ENCODE measurements around the gene TSPYL6. TPM values are rescaled to one million over a fixed set of nuclear protein-coding genes. Genes with fewer than 3 reads are reported as not detected.

TSPYL6 gene
- total RNA-seq, 6 experiments from 2014 or later, result not detected

DNA sequence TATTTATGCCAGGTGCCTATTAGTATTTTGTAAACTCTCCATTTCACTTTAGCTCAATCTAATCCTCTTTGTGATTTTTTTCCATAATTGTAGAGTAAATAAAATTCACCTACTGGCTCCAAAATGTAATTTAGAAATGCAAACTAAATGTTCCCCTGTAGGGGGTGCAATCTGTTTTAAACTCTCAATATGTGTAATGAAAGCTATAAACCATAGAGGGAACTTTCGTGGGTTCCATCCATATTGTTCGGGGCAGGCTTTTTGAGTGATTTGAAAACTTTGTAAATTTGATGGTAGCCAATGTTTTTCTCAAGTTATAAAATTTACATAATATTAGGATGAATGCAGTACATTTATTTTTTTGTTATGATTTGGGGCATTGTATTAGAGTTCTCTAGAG is 49.4 kb downstream of the TSPYL6 start:
- intact Hi-C loops (cut with DNase I), result no loop called here

DNA sequence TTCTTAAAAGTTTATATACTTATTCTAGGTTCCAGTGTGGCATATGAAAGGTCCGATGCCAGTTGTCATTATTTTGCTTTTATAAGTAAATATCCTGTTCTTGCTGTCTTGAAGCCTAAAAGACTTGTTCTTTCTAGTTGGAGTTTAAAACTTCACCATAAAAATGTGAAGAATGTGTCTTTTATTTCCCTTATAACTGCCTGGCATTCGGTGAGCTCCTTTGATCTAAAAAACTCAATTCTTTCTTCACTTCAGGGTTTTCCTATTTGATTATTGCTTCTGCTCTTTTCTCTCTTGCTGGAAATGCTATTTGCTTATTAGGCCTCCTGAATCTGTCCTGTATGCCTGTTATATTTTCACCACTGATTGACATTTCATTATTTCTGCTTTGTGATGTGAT is 51.6 kb downstream of the TSPYL6 start:
- Histone ChIP-seq H3K36me3 (no peaks in the 10 kb centered on the region), H3K4me3 (no peak overlapping the region), H3K27me3 (no peaks in the 10 kb centered on the region), H3K27ac (no peak overlapping the region), H3K9me3 (no peaks in the 10 kb centered on the region), H3K4me1 (peaks cover 0 to 16% (median 5%) of the 10 kb centered on the region in 4 donors)
- TF ChIP-seq, protein P1, sequence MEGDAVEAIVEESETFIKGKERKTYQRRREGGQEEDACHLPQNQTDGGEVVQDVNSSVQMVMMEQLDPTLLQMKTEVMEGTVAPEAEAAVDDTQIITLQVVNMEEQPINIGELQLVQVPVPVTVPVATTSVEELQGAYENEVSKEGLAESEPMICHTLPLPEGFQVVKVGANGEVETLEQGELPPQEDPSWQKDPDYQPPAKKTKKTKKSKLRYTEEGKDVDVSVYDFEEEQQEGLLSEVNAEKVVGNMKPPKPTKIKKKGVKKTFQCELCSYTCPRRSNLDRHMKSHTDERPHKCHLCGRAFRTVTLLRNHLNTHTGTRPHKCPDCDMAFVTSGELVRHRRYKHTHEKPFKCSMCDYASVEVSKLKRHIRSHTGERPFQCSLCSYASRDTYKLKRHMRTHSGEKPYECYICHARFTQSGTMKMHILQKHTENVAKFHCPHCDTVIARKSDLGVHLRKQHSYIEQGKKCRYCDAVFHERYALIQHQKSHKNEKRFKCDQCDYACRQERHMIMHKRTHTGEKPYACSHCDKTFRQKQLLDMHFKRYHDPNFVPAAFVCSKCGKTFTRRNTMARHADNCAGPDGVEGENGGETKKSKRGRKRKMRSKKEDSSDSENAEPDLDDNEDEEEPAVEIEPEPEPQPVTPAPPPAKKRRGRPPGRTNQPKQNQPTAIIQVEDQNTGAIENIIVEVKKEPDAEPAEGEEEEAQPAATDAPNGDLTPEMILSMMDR (IDR thresholded peaks at IDR 0.05), result no peak
- TF ChIP-seq POLR2A (IDR thresholded peaks at IDR 0.05), result no peak
- WGBS (ENCODE audit: insufficient coverage, low coverage, low lambda C conversion rate, missing lambda C conversion rate), result 79% methylated on average over 2 of the region's 2 CpGs
- DNase-seq (no peak), ATAC-seq (no peak)
- intact Hi-C loops (cut with DNase I), result no loop called here

More for the DNA sequence above, 49.4 kb downstream of the TSPYL6 start:
- no peaks in the 10 kb centered on the region for H3K27me3 ChIP-seq
- H3K4me1 ChIP-seq, result peaks cover 0 to 16% (median 5%) of the 10 kb centered on the region in 4 donors
- H3K36me3 ChIP-seq, result no peaks in the 10 kb centered on the region
- H3K4me3 ChIP-seq, result no peak overlapping the region
- ATAC-seq (peak in 3 of 4 donors; percentile 40 to 66 (median 64)), DNase-seq (no peak)
- H3K9me3 ChIP-seq, result no peaks in the 10 kb centered on the region
- TF ChIP-seq, protein P1 (IDR thresholded peaks at IDR 0.05), result peak; percentile 47 to 62 (median 56)
- TF ChIP-seq POLR2A (IDR thresholded peaks at IDR 0.05), result no peak
- no peak overlapping the region for H3K27ac ChIP-seq
- WGBS (ENCODE audit: insufficient coverage, low coverage, low lambda C conversion rate, missing lambda C conversion rate), result 27% methylated on average over 2 of the region's 2 CpGs

Other genes with a start within 250 kb of the TSPYL6 start
- 10 to 100 TPM in 5 of 6 experiments, 1 to 10 TPM in 1; 9.6 to 22.9 (median 18.5) TPM for gene ACYP2, start 140.6 kb downstream of the TSPYL6 start, total RNA-seq
- gene SPTBN1, start 200.1 kb upstream of the TSPYL6 start, total RNA-seq, result 100 to 1,000 TPM; 107 to 315 (median 227) TPM